Measurements from ENCODE around the gene BMP6. TPM values are rescaled to one million over a fixed set of nuclear protein-coding genes. Genes with fewer than 3 reads are reported as not detected.

BMP6 gene
- total RNA-seq, 1 donor from 2014 or later = 1.6 TPM

DNA sequence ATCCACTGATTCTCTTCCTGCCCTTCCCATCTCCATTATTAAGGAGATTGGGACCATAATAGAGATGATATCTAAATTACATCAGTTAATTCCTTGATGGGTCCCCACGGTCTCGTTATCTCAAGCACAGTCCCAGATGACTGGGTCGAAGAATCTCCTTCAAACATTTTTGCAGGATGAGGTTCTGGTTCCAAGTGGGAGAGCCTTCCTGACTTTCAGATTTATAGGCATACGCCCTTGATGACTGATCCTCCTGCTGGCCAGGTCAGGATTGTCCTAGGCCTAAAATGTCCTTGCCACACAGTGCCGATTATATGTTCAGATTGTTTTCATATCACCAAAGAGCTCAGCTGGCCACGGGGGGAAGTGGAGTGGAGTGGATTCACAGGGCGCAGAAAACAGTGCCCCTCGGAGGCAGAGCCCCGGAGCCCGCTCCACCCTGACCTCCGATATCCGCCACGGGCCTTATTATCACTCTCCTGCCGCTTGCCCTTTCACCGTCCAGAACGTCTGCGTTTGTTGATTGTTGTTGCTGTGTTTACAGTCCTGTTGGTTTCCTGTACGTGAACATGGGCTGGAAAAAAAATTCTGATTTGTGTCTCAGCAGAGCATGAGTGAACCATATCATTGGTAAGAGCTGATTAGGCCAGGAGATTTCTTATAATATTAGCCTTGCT, 8.9 kb downstream of the BMP6 start:
- no peak for ATAC-seq
- no peak for DNase-seq (ENCODE audit: missing footprints)
- intact Hi-C loops (cut with DNase I) = no loop called here

DNA sequence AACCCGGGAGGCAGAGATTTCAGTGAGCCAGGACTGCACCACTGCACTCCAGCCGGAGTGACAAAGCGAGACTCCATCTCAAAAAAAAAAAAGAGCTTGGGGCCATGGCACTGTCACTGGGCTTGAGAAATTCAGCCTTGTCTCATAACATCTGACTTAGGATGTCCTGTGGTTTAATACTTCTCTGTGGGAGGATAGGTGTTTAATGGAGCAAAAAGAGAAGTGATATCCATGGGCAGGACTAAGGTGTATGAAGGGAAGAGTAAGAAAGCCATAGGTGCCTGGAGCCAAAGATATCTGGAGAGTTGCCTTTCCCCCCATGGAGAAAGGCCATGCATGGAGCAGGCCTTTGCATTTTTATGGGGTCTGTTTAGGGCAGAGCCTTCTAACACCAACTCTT, 11.2 kb downstream of the BMP6 start:
- ATAC-seq (no peak), DNase-seq (ENCODE audit: missing footprints) (no peak)
- intact Hi-C loops (cut with DNase I) = no loop called here

DNA sequence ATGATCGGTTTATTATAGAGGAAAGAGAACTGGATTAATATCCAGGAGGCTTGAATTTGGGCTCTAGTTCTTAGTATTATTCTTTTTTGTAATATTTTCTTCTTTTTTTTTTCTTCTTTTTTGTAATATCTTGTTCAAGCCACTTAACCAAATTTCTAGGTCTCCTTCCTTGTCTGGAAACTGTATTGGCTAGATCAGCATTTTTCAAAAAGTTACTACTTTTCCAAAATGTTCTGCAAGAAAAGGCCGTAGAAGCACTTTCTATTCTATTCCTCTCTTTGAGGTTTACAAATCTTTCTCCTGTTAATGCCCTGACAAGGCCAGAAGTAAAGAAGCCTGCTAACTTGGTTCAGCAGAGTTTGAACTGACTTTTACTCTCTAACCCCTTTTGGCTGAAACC, 12.0 kb downstream of the BMP6 start:
- intact Hi-C loops (cut with DNase I) = no loop called here
- no peak for DNase-seq (ENCODE audit: missing footprints)
- no peak for ATAC-seq

DNA sequence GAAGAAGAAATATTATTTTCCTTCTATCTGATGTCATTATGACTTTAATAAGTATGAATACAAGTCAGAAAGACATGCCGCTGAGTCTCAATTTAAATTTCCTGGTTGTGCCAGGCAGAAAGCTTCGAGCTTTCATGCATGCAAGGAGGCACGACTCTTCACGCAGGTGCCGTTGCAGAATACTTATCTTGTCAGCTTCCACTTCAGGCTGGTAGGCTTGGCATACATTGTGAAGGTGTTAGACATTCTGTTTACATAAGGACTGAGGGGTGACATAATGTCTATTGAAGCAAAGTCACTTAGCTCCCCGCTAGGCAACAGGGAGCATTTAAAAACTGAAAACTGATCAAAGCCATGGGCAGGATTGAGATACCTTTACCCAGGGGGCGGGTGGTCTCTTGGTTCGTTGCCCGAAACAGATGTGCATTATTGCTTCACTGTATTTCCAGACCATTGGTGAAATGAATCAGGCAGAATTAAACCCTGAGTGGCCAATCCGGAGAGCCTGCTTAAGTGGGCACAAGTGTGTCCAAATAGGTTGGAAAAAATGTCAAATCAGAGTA, 16.4 kb downstream of the BMP6 start:
- ATAC-seq (no peak), DNase-seq (ENCODE audit: missing footprints) (no peak)
- intact Hi-C loops (cut with DNase I) = no loop called here

DNA sequence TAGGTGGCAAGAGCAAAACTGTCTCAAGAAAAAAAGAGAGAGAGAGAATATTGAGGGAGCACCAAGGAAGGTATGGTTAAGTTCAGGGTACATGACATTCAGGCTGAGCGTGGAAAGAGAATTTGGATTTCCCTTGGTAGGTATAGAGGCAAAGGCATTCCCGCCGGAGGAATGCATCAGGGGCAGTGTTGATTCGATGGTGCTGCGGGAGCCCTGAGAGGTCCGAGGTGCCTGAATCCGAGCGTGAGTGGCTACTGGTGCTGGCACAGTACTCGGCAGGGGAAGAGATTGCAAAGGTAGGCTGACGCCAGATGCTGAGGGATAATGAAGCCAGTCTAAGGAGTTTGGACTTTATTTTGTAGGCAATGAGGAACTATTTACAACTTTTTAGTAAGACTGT, 20.0 kb downstream of the BMP6 start:
- ATAC-seq (no peak), DNase-seq (ENCODE audit: missing footprints) (no peak)
- intact Hi-C loops (cut with DNase I) = no loop called here

DNA sequence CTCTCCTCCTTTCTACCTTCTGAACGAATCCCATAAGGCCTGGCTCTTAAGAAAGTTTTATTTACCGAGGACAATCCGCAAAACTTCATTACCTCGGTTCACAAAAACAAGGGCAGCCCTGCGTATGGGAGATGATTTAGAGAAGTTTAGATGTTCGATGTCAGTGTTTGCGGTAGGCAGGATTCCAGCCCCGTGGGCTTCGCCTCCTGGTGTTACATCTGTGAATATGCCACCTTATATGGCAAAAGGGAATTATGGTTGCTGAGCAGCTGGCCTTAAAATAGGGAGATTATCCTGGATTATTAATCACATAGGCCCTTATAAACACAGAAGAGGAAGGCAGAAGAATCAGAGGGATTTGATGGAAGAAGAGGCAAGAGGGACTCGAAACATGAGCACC, 21.1 kb downstream of the BMP6 start:
- intact Hi-C loops (cut with DNase I) = no loop called here
- ATAC-seq = no peak
- DNase-seq (ENCODE audit: missing footprints) = no peak

DNA sequence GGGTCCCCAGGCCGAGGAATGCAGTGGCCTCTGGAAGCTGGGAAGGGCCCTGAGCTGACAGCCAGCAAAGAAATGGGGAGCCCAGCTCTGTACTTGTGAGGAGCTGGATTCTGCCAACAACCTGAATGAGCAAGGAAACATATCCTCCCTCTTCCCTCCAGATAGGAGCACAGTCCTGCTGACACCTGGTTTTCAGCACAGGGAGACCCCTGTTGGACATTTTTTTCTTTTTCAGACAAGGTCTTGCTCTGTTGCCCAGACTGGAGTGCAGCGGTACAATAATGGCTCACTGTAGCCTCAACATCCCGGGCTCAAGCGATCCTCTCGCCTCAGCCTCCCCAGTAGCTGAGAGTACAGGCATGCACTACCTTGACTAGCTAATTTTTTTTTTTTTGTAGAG, 21.5 kb downstream of the BMP6 start:
- ATAC-seq (no peak), DNase-seq (ENCODE audit: missing footprints) (no peak)
- intact Hi-C loops (cut with DNase I) = no loop called here

DNA sequence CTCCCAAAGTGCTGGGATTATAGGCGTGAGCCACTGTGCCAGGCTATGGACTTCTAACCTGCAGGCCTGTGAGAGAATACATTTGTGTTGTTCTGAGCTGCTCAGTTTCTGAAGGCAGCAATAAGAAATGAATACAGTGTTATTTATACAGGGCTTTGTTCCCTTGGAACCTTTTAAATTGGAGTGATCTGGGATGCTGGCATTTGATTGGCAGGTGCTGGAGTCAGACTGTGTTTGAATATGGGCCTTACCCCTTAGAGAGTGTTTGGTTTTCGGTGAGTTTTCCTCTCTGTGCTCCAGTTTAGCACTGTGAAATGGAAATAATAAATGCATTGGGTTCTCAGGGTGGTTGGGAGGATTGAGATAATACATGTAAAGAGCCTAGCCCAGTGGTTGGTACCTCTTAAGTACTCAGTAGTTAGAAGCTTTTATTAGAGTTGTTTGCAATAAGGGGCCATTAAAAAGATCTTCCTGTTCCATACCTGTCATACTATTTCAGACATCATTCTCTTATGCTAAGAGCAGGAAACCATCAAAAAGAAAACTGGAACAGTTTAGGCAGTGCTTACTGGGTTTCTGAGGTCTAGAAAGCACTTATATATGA, 22.1 kb downstream of the BMP6 start:
- ATAC-seq (no peak), DNase-seq (ENCODE audit: missing footprints) (no peak)
- intact Hi-C loops (cut with DNase I) = no loop called here

DNA sequence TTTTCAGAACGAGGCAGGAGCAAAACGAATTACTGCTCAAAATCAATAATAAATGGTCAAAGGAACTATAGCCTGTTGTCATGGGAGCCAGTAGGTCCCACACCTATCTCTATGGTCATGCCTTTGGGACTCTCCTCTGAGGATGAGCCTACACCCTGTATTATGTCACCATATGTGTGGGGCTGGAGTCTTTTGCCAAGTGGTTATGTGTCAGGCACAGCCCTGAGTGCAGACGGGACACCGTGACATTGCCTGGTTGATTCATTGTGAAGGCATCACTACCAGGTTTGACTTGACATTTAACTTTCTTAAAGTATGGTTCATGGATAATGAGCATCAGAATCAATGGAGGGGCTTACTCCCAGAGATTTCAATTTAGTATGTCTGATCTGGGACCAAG, 23.6 kb downstream of the BMP6 start:
- DNase-seq (ENCODE audit: missing footprints) (no peak), ATAC-seq (no peak)
- intact Hi-C loops (cut with DNase I) = no loop called here

DNA sequence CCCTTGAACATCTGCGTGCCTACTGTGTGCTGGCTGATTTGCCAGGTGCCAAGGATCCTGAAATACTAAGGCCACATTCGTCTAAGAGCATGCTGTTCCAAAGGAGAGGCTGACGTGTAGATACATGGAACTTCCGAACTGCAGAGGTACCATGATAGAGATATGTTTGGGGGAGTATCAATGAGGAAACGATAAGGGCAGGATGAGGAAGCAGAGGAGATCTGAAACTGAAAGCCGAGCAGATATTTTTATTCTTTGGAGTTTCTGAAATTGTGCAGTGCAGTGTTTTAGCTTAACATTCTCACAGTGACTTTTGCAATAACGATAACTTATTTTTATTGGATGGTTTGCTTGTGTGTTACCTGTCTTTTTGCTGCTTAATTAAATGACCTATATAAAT, 24.3 kb downstream of the BMP6 start:
- DNase-seq (ENCODE audit: missing footprints) (no peak), ATAC-seq (no peak)
- intact Hi-C loops (cut with DNase I) = no loop called here

DNA sequence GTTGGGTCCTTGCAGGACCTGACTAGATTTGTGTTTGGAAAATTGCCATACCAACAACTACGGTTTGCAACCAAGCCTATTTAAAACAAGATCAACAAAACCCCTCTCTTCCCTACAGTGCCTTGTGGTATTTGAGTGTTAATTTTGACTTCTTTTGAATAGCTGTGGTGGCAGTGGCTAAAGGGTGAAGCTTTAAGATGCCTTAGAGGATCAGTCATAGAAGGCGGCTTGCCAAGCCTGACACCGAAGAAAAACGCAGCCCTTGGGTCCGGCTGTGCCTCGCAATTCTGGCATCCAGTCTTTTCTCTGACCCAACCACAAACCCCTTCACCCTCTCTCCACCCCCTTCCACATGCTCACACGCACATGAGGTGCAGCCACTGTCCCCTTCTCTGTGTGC, 32.6 kb downstream of the BMP6 start:
- intact Hi-C loops (cut with DNase I) = no loop called here
- DNase-seq (ENCODE audit: missing footprints) = no peak

DNA sequence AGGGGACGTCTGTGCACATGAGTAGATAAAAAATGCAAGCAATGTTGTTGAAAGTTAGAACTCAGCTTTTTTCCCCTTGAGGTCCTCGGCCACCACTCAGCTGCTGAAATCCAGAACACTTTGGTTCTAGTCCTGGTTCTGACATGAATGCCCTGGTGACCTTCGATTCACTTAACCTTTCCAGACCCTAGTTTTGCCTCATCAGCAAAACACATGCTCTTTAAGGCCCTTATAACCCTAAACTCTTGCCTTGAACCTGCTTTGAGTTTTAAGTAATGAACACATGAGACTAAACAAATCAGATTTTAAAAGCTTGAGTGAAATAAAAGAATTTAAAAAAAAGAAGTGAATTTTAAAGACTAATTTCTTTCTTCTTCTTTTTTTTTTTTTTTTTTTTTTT, 33.4 kb downstream of the BMP6 start:
- ATAC-seq = no peak
- intact Hi-C loops (cut with DNase I) = no loop called here

More for the DNA sequence above, 32.6 kb downstream of the BMP6 start:
- peak; percentile 50 for ATAC-seq

DNA sequence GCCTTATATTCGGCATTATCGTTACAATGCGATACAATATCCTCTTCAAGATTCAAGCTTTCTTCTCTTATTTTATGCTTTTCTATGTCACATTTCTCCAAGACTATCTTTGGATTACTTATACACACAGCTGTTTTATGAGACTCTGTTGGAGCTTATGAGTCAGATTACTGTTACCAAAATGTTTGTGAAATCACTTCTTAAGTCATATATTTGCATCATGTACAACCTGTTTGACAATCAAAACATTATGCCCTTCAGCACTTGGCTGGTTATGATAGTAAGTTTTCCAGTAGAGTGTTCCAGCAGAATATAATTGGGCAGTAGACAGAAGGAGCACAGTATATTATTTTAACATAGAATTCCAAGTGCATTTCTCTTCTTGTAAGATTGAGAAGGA, 35.2 kb downstream of the BMP6 start:
- DNase-seq (ENCODE audit: missing footprints) = no peak
- intact Hi-C loops (cut with DNase I) = no loop called here
- ATAC-seq = no peak

More for the DNA sequence above, 33.4 kb downstream of the BMP6 start:
- DNase-seq (ENCODE audit: missing footprints) = no peak

DNA sequence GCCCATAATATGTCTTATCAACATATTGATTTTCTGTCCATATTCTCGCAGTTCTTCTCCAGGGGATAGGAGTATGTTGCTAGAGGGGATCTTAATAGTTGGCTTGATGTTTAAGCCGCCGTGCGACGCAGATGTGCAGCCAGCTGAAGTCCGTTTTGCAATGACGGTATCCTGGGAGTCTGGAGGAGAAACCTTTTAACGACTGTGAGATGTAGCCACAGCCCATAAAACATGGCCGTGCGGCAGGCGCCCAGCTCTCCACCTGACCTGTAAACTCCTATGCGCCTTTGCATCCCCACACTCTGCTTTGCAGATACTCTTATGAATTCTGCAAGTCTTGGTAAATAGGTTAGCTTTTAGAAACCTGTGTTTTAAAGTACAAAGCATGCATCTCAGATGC, 36.9 kb downstream of the BMP6 start:
- intact Hi-C loops (cut with DNase I) = no loop called here
- DNase-seq (ENCODE audit: missing footprints) = peak; percentile 70
- no peak for ATAC-seq

DNA sequence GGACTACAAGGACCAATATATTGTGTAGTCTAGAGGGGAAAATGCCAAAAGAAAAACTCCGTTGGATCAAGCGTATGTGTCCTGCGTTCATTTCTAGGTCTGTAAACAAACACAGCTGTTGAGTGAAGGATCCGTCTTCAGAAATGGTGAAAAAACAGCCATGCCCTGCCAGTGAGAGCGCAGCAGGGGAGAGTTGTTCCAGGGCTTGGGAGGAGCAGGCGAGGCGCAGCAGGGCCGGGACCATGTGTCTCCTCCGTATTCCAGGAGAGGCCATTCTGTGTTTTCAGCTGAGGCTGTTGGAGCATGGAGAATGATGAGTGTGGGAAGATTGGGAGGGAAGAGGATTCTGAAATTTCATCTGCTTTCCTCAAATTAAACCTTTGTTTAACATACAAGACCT, 38.0 kb downstream of the BMP6 start:
- ATAC-seq (peak; percentile 67), DNase-seq (ENCODE audit: missing footprints) (no peak)
- intact Hi-C loops (cut with DNase I) = no loop called here

DNA sequence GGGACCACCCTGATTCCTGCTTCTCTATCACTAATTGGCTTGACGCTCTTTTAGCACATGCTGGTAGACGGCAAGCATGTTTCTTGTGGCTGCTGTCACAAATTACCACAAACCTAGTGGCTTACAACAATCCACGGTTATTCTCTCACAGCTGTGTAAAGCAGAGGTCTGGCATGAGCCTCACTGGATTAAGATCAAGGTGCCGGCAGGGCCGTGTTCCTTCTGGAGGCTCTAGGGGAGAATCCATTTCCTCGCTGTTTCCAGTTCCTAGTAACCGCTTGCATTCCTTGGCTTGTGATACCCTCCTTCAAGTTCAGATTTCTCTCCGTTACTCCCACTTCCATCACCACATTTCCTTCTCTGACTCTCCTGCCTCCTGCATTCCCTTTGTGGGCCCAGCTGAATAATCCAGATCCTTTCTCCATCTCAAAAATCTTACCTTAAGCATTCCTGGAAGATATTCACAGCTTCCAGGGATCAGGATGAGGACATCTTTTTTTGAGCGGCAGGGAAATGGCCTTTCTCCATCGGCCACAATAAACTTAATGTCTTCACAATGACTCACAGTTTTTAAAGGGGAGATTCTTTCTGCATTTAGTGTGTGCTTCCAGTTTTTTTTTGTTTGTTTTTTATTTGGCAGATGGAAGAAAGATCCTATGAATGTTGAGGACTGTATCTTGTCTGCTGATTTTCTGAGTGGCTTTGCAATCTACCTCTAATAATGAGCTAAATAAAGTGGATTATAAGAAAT, 39.9 kb downstream of the BMP6 start:
- intact Hi-C loops (cut with DNase I) = no loop called here
- DNase-seq (ENCODE audit: missing footprints) (no peak), ATAC-seq (no peak)

DNA sequence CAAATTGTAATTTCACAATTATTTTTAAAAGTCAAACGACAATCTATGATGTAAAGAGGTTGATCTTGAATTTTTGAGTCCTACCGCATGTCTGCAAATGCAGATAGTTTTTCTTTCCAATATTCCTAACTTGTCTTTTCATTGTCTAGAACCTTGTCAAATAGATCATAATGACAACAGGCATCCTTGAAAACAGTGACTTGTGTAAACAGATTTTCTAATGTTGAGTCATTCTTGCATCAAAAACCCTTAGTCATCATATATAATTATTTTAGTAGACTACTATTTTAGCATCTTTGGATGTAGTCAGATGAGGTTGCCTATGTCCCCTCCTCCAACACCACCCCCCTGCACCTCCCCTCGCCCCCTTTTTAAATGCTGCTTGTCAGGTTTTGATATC, 43.8 kb downstream of the BMP6 start:
- intact Hi-C loops (cut with DNase I) = no loop called here
- DNase-seq (ENCODE audit: missing footprints) (no peak), ATAC-seq (no peak)

DNA sequence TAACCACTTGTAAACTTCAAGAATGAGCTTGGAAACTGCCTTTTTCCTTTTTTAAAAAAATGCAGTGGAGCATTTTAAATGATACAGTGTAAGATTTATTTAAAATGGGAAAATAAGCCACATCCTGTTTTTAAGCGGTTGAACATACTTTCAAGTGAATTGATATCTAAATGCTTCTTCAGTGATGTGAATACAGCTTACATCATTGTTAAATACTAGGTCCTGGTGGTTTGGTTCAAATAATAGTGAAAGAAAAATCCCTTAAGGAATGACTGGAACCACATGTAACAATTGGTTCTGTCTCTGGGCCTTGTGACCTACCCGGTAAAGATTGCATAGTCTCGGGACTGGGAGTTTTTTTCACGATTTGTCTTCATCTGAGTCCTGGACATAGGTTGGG, 44.2 kb downstream of the BMP6 start:
- no peak for DNase-seq (ENCODE audit: missing footprints)
- no peak for ATAC-seq

DNA sequence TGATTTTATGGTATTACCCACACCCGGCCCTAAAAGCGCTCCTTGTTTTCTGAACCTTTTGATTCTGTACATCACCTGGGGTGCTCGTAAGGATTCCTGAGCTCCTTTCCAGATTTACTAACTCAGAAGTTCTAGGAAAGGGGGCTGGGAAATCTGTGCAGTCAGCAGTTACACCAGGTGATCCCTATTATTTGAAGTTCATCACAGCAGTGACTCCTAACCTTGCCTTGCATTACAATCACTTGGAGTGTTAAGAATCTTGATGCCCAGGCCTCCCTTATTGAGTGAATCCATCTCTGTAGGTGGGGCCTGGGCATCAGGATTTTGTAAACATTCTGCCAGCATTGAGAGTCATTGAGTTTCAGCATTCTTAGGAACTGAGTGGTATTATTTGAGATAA, 44.7 kb downstream of the BMP6 start:
- ATAC-seq = no peak
- no peak for DNase-seq (ENCODE audit: missing footprints)
- intact Hi-C loops (cut with DNase I) = no loop called here

More for the DNA sequence above, 44.2 kb downstream of the BMP6 start:
- intact Hi-C loops (cut with DNase I) = no loop called here

DNA sequence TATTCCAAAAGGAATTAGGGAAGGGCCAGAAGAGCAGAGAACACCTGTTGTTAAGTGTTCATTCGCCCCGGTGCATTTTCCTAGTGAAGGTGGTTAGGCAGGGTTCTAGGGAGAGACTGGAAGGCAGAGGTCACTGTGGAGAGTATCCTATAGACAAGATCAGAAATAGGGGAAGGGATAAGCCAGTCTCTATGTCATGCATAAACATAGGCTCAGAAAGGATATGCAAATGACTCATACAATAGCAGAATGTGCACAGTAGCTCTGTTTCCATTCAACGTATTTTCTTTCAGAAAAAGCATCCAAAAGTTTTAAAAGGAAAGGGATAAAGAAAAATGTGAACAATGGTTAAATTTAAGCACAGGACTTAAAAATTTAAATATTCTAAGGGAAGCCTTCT, 47.4 kb downstream of the BMP6 start:
- DNase-seq (ENCODE audit: missing footprints) (no peak), ATAC-seq (no peak)
- intact Hi-C loops (cut with DNase I) = no loop called here

All from Right ventricle myocardium inferior (tissue), 1 donor.